ENCODE data around the gene IYD.

IYD gene

DNA sequence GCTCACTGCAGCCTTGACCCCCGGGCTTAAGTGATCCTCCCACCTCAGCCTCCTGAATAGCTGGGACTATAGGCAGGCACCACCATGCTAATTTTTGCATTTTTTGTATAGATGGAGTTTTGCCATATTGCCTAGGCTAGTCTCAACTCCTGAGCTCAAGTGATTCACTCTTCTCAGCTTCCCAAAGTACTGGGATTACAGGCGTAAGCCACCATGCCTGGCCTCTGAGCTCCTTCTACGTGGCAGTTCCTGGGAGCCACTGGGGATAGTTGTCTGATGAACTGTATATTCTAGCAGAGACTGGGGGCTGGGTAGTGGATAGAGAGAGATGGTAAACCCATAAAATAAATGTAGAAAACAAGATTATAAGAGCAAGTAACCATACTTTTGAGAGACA, 26.1 kb downstream of the IYD start:
- no peak for DNase-seq (ENCODE audit: low read depth in 1 of 2, low spot score in 1 of 2)

DNA sequence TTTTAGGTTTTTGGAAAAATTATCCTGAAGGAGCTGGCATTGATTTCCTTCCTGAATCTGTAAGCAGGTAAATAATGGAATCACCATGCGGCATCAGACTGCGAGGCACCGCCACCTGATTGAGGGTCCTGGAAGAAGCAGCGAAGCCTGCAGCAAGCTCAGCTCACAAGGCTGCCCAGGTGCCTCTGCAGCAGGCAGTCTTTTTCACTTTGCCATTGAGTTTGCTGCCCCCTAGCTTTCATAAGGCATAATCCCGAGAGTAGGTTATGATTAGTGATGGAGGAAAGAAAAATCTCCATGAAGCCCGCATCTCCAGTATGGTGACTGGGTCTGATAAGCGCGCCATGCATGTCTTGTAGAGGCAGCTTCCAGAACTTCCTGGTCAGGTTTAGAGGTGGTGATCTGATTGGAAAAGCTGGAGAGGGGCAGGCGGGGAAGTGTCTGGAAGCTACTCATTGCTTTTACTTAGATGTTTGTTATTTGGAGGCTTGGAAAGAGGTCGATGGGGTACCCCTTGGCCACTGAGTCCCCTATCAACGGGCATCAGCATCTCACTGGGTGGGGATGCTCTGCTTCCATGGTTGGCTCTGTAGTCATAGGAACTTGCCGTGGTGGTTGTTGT, 26.7 kb downstream of the IYD start:
- peak in 1 of 2 donors; percentile 17 for DNase-seq (ENCODE audit: low read depth in 1 of 2, low spot score in 1 of 2)

DNA sequence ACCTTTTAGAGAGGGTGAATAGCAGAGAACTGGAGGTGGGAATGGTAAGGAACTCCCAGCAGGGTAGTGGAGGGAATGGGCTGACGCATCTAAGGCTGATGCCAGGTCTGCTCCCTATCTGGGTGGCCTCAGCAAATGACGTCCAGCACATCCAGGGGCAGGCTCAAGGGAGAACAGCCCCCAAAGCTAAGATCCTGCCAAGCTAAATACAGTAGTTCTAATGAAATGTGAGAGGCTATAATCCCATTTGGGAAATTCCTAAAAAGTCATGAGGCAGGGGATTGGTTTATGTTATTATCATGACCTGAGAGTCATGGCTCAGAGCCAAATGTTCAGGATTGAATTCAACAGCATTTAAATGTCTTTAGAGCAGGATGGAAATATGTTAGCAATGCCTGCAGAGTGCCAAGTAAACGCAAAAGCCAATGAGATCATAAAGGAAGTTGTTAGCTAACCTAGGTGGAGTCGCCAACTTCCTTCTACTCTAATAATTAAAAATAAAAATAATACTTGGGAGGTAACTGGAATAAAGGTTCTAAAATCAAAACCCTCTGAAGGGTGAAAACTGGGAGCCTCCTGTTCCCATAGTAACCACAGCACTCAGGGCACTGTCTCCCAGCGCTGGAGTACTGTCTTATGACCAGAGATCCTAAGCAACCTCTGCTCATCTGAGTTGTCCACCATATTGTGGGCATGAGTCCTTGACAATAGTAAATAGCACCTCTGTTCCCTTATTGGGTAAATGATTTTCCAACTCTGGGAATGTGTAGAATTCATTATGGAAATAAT, 34.8 kb downstream of the IYD start:
- DNase-seq (ENCODE audit: low read depth in 1 of 2, low spot score in 1 of 2), result no peak

DNA sequence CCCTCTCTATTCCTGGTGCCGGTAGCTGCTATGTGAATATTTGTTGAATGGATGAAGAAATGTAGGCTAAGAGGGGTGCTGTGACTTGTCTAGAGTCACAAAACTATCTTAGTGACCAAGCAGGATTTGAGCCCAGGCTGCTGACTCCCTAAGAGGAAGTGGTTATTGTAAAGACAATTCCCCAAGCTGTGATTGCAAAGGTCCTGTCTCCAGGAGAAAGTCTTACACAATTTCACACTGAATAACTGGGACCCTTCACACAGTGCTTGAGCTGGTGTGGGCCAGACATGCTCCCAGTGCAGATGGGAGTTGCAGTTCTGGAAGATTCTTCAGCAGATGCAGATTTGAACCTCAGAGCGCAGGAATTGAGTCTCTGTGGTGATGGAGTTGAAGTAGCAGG, 38.1 kb downstream of the IYD start:
- DNase-seq (ENCODE audit: low read depth in 1 of 2, low spot score in 1 of 2), result no peak

DNA sequence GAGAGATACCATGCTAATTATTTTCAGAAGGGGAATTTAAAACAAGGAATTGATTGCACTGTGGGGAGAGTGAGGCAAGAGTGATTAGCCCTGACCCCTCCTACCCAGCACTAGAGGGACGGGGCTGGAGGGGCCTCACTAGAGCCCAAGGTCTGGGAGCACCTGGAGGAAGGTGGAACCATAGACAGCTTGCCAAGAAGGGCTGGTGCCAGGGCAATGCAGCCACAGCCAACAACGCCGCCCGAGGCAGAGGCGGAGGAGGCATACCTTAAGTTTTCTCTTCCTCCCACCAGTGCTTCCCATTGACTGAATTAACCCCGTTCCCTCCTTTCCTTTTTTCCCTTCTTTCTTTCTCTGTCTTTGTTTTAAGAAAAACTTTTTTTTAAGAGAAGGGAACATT, 40.0 kb downstream of the IYD start:
- no peak for DNase-seq (ENCODE audit: low read depth in 1 of 2, low spot score in 1 of 2)

DNA sequence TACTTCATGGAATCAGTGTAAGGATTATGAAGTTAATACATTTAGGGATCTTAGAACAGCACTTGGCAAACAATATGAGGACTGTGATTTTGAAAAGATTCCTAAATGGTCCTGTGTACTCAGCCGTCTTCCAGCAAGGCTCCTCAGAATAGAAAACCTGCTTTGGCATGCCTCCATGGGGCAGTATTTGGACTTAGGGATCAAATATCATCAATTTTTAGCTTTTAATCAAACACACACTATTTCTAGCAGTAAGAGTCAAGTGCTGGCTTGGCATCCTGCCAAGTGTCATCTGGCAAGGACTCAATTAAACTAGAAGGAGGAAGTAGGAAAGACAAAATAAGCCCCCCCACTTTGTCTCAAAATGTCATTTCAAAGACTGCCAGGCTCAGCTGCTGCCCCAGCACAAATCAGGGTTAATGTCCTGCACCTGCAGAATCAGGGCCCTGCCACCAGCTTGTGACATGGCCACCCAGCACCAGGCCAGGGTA, 40.8 kb downstream of the IYD start:
- no peak for DNase-seq (ENCODE audit: low read depth in 1 of 2, low spot score in 1 of 2)

DNA sequence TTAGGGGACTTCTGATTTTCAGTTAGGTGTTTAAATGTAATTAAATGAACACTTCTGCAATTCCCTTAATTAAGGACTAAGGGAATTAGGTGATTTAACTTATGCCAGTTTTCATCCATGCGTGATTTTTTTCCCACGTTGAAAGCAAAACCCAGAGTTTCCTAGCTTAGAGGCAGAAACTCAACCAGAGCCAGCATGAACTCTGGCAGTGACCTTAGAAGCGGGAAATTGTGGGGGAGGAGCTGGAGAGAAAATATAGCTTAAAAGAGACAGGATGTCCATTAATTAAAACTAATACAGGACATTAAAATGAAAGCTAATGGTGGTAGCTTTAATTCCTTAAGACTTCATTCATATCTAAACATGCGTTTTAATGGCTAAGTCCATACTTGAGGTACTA, 41.6 kb downstream of the IYD start:
- DNase-seq (ENCODE audit: low read depth in 1 of 2, low spot score in 1 of 2), result no peak

DNA sequence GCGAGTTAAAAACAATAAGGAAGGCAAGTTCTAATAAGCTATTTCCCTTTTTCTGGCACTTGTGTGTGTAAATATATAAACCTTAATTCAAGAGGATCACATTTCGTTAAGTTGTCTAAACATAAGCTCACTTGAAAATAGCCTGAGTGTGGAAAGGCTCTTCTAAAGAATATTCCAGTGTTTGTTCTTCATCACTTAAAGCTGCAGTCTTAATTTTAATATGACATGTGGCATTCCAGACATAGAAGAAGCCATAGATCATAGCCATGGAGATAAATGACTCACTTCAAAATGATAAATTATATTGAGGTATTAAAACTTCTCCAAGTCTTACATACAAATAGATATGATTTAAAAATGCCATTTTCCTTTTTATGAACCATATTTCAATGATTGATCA, 42.1 kb downstream of the IYD start:
- DNase-seq (ENCODE audit: low read depth in 1 of 2, low spot score in 1 of 2), result no peak

DNA sequence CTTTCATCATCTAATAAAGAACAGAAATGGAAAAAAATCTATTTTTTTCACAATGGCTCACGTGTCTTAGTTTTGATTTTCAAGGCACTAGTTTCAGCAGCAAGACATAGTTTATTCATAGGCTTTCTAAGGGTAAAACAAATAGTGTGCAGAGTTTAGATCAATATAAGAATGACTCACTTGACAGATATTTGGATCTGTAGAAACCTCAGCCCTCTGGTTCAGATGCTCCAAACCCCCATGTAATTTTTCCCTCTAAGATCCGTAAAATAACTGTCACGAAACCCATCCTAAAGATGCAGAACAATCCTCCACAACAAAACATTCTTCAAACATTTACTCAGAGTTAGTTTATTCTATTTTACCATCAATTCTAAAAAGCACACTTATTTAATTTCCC, 43.4 kb downstream of the IYD start:
- no peak for DNase-seq (ENCODE audit: low read depth in 1 of 2, low spot score in 1 of 2)

DNA sequence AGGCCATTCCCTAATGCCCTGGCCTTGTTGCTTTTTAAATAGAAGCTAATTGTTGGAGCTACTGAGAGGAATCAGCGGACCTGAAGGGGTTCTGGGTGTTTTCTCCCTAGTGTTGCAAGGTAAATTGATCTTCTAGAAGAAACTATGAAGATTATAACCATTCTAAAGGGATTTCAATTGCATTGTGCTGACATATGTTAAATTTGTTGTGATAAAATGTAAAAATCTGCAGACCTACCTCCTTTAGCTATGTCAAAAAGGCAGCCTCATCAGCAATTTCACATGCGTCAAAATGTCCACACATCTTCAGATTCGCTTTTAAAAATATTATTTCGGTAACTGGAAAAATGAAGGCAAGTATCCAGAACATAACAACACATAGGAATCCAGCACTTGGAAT, 44.4 kb downstream of the IYD start:
- DNase-seq (ENCODE audit: low read depth in 1 of 2, low spot score in 1 of 2), result no peak

DNA sequence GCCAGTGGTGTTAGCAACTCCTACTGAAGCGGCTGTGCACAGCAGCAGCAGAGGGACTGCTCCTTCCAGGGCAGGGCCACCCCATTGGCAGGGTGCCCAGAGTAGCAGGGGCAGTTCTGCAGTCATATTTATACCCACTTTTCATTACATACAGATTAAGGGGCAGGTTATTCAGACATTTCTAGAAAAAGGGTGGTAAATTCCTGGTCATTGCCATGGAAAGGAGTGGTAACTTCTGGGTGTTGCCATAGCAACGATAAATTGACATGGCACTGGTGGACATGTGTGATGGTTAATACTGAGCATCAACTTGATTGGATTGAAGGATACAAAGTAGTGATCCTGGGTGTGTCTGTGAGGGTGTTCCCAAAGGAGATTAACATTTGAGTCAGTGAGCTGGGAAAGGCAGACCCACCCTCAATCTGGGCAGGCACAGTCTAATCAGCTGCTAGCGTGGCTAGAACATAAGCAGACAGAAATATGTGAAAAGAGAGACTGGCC, 45.0 kb downstream of the IYD start:
- DNase-seq (ENCODE audit: low read depth in 1 of 2, low spot score in 1 of 2), result no peak

DNA sequence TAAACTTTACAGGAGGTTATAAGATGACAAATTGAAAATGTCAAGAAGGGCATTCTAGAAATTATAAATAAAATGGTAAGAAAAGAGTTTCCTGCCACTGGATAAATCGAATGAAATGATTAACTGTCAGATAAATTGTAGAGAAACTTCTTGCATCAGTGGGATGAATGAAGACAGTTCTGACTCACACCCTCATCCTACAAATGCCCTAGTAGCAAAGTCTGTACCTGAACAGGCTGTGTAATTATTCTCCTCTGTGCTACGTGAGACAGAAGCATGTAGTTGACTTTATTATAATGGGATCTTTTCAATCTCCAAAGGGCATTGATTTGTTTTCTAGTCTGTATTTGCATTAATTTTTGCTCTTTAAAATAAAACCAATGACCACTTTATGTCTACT, 47.3 kb downstream of the IYD start:
- DNase-seq (ENCODE audit: low read depth in 1 of 2, low spot score in 1 of 2), result no peak

DNA sequence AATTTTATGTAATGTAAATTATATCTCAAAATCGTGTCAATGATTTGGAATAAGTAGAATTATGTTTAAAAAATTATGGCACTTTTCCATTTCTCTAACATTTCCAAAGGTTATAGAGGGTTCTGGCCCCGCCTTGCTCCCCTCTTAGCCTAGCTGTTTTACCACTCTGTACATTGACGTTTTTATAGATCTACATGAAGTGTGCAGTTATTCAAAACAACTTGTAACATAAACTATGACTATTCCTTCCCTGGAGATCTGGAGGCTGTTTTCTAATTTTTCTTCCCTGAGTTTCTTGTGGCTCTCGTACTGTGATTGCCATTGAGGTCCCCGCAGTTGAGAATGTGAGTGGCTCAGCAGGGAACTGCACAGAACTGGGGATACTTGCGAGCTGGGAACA, 48.4 kb downstream of the IYD start:
- no peak for DNase-seq (ENCODE audit: low read depth in 1 of 2, low spot score in 1 of 2)

DNA sequence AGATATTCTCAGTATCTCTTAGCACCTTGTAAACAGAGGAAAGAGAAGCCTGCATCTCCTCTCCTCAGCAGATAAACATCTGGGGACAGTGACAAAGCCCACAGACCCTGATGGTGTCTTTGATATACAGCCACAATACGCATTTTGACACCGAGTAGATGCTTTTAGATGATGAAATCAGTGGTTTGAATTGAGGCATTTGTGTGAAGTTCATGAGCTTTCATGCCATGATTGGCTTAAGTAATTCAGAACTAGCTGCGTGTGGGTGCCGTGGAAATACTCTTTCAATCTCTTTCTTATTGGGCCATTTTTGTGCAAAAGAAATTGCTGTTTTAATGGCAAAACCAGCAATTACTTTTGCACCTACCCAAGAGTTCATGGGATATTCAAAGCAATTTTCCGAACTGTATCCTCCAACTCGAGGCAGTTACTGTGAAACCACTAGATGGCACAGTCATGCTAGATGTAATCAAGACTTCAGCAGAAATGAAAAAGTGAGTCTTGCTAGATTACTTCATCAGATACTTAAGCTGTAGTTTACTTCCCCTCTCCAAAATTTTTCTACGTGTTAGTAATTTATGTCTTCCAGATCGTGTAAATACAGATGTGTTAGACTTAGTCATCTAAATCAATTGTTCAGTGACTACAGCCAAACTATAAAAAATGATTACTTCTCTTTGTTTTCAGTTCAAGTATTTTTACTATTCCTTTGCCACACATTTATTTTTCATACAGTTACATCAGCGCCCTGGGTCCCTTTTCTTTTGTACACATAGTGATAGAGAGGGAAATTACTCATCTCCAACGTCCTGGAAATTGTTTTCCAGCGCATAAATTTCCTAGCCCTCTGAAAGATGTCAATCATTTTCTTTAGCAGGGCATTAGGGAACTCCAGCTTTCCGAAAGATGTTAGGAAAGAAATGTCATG, 49.4 kb downstream of the IYD start:
- peak in 1 of 2 donors; percentile 18 for DNase-seq (ENCODE audit: low read depth in 1 of 2, low spot score in 1 of 2)

DNA sequence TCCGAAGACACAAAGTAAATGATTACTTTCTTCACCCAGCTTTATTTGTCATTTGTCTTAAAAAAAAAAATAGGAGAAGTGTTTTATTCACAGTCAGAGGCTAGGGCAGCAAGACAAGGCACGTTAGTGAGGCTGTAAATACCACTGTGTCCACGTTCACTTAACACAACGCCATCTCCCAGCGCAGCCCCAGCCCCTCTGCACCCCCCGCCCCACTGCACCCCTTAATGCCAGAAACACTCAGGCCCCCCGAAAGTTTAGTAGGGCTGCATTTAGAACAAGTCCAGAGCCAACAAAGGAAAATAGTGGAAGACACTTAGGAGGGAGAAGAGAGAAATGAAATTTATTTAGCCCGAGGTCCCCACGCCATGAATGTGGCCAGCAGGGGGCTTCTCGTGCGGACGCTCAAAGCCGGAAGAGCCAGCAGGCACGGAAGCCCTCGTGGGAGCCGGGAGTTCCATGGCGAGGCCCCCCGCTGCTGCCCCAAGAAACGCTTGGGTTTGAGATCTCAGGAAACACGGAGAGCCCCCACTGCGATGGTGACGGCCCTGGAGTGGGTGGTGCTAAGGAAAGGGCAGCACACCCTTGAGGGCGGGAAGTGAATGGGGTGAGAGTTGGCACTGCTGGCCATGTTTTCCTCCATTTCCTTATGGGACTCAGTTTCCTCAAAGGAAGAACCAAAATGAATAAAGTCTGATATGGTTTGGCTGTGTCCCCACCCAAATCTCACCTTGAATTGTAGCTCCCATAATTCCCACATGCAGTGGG, 50.2 kb downstream of the IYD start:
- DNase-seq (ENCODE audit: low read depth in 1 of 2, low spot score in 1 of 2), result peak; percentile 16 to 23

DNA sequence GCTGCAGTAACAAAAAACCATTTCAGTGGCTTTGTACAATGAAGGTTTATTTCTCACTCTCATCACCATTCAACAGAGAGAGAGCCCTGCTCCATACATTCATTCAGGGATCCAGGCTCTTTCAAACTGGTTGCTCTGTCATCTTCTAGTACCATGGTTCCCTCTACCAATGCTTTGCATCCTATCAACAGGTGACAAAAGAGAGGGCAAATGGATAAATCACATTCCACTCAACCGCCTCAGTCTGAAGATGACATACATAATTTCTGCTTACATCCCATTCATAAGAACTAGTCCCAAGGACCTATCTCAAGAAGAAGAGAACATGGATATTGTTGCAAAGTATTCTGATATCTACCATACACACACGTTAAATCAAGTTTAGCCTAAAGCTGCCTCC, 51.6 kb downstream of the IYD start:
- no peak for DNase-seq (ENCODE audit: low read depth in 1 of 2, low spot score in 1 of 2)

DNA sequence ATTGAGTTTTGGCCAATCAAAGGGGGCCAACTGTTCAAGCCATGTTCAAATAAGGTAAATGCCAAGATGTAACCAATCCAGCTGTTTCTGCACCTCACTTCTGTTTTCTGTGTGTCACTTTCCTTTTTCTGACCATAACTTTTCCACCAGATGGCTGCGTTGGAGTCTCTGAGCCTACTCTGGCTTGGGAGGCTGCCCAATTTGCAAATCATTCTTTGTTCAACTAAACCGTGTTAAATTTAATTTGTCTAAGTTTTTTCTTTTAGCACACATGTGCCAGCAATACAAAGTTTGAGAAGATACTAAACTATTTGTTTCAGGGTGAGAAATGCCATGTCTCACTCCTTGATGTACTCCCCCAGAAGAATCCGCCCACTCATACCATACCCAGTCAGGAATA, 52.1 kb downstream of the IYD start:
- DNase-seq (ENCODE audit: low read depth in 1 of 2, low spot score in 1 of 2), result no peak

DNA sequence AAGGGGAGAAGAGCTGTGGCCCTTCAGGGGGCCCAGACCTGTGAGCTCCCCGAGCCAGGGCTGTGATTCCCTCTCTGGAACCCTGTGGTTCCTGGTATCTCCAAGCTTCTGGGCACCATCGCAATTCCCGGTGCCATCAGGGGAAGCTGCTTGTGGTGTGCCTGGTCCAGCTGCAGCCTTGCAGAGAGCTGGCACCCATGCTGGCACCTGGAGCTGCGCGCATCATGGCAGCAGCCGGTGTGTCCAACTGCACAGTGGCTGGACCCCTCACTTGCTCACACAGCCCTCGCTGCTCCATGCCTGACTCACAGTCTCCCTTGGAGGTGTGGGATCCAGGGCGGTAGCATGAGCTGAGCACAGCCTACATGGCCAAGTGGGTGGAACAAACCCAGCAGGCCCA, 56.7 kb downstream of the IYD start:
- no peak for DNase-seq (ENCODE audit: low read depth in 1 of 2, low spot score in 1 of 2)

DNA sequence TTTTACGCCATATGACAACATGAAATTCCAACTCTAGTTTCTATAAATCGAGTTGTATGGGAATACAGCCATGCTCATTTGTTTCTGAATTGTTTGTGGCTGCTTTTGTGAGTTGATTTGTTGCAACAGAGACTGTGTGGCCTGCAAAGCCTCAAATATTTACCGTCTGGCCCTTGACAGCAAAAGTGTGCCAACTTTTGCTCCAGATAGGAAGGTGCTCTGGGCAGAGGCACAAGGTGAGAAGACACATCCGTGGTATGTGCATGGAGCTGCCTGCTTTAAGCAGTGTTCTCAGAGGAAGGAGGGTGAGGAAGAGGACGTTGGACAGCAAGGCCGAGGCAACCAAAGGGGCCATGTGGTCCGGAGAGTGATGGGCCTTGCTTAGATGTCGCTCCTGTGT, 57.4 kb downstream of the IYD start:
- DNase-seq (ENCODE audit: low read depth in 1 of 2, low spot score in 1 of 2), result no peak

DNA sequence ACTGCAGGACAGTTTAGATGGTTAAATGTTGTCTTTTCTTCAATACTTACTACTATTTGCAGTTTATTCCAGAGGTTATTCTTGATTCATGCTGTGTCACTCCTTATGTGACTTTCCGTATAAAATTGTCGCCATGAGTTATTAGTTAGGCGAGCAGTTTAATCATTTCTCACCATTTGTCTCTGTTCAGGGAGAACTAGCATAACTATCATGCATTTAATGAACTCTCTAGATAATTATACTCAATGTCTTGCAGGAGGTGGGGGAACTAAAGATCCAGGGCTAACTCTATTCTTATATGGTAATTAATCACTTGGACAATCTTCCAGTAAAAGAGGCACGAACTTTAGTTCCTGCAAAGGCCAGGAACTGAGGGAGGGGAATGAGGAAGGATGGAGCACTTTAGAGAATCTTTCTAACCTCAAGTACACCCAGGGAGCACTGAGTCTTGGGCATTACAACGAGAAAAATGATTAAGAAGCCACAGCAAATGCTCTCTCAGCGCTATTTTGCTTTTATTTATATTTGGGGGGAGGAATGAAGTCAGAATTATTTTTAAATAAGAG, 58.3 kb downstream of the IYD start:
- no peak for DNase-seq (ENCODE audit: low read depth in 1 of 2, low spot score in 1 of 2)

DNA sequence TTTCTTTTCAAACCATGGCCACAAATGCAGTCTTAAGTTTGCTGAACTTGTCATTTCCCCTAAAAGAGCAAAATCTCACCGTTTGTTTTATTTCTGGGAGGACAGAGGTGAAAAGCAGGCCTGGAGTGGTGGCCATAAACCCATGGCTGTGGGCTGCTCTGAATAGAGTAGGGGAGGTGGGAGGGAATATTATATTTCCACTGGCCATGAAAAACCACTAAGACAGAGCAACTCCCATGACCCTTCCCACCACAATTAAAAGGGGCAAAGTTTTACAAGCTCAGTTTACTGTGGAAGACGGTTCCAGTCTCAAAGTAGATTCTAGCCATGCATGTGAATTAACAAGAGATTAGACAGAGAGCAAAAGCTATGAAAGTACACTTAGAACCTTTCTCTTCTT, 59.0 kb downstream of the IYD start:
- DNase-seq (ENCODE audit: low read depth in 1 of 2, low spot score in 1 of 2), result no peak
